Measurements from ENCODE around the gene NR6A1.

NR6A1 gene

DNA sequence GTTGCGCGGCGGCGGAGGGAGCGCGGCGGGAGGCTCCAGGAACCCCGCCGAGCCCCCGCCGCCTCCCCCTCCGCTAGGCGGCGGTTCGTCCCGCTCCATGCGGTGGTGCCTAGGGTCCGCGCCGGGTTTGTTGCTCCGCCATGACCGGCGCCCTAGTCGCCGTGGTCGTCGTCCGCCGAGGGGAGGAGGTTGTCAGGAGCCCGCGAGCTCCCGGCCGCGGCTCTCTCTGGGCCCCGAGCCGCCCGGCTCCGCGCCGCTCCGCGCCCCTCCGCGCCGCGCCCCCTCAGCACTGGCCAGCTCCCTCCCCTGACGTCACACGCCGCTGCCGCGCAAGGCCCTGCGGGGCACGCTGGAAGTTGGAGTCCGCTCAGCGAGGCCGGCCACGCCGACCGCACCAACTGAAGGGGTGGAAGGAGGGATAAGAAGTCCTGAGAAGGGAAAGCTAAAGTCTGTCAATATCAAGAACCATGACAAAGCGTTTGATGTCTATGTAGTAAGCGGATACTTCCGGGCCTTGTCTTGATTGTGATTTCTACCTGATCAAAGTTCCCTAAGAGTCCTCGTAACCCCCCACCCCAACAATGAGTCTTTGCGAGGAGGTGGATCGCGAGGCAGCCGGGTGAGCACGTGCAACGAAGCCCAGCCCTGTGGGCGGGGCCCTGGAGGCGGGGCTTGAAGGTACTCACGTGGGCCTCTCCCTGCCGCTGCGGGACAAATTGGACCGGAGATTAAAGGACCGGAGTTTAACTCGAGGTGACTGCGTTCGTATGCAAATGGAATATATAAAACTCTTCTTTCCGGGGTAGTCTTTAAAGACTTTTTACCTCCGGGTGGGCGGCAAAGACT is at the start of gene NR6A1:
NR6A1 (minus strand) TSS at position 291 of the 846 bp plus-strand sequence.
- peak; percentile 96 to 97 for DNase-seq

GRCh38 chr9:124818431-124819281 is 47.5 kb upstream of the NR6A1 start:
- no peak for DNase-seq

DNA sequence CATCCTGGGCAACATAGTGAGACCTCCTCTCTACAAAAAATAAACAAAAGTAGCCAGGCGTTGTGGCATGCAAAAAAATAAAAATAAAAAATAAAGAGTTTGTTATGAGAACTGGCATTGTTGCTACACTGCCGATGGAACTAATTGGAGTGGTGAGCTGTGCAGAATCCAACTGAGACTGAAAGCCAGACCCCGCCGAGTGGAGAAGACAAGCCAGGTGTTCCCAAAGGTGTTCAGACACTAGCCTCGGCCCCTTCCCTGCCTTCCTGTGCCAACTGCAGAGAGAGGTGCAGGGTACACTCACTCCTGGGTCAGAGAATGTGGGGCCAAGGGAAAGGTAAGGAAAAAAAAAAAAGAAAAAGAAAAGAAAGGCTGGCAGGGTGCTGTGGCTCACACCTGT is 44.5 kb upstream of the NR6A1 start:
- DNase-seq = no peak

DNA sequence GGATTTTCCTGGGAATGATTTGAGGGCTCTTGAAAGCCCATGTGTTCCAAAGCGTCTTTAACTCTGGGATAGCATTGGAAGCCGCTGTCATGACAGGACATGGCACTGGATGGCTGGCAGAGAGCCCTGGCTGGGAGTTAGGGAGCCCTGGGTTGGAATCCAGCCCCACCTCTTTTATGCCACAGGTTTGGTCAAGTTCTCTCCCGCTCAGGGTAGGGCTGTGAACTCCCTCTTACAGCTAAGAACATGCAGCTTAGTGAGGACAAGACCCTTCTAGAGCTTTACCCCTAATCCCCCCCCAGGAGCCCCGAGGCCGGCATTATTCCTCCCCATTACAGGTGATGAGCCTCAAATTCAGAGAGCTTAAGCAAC is 43.0 kb upstream of the NR6A1 start:
- no peak for DNase-seq

GRCh38 chr9:124813501-124814163 is 42.5 kb upstream of the NR6A1 start:
- DNase-seq = no peak

- DNase-seq = no peak
These were observed 41.9 kb upstream of the NR6A1 start for GRCh38 chr9:124813041-124813440.

DNA sequence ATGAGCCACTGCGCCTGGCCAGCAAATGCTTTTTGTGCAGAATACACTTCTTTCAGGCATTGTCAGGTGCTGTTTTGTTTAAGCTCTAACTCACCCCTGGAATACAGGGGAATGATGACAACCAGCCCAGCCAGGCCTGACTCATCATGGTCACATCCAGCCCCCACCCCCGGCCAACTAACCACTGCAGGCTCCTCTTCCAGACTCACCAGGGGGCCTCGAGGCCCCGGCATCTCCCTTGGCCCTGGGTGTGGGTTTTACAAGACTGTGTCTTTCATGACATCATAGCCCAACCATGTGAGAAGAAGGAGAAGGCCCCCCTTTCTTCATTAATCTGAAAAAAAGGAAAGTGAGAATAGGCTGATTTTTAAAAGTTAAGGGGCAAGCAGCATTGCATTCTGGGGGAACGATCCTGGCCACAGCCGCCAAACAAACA is 41.3 kb upstream of the NR6A1 start:
- DNase-seq = peak in 1 of 2 donors; percentile 11

- no peak for DNase-seq
These were observed 39.7 kb upstream of the NR6A1 start for GRCh38 chr9:124810663-124811355.

- DNase-seq = no peak
These were observed 38.8 kb upstream of the NR6A1 start for GRCh38 chr9:124809741-124810500.

DNA sequence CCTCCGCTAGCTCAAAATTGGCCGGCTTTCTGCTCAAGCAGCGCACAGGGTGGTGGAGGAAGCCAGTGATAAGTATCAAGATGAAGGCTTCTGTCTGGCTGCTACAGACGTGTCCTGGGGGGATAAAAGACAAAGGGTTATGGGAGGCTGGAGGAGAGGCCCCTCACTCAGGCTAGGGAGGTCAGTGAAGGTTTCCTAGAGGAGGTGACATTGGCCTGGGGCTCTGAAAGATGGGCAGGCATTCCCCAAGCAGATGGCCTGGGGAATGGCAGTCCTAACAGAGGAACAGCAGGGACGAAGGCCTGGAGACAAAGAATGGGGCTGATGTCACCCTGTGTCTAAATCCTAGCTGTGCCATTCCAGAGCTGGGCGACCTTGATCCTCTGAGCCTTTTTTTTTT is 38.1 kb upstream of the NR6A1 start:
- no peak for DNase-seq

- no peak for DNase-seq
These were observed 37.3 kb upstream of the NR6A1 start for GRCh38 chr9:124808246-124808956.

DNA sequence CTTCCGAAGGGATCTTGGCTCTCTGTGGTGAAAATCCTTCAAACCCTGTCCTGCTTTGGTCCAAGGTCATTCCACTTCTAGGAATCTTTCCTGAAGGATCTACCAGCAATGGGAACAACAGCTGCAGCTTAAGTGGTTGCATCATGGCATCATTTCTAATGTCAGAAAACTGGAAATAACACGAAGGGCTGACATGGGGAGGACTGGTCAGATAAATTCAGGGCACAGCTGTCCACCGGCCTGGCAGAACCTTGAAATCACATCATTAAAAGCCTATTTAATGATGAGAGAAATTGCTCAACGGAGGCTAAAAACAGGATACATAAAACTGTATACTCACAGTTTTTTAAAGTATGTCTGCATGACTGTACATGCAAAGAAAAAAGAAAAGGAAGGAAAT is 34.1 kb upstream of the NR6A1 start:
- no peak for DNase-seq

- no peak for DNase-seq
These were observed 32.8 kb upstream of the NR6A1 start for GRCh38 chr9:124803911-124804310.

GRCh38 chr9:124802426-124802825 is 31.3 kb upstream of the NR6A1 start:
- no peak for DNase-seq

GRCh38 chr9:124801356-124801755 is 30.2 kb upstream of the NR6A1 start:
- DNase-seq = no peak

GRCh38 chr9:124800306-124801259 is 29.5 kb upstream of the NR6A1 start:
- no peak for DNase-seq

- no peak for DNase-seq
These were observed 28.3 kb upstream of the NR6A1 start for GRCh38 chr9:124799274-124800006.

- no peak for DNase-seq
These were observed 26.4 kb upstream of the NR6A1 start for GRCh38 chr9:124797343-124798103.

All from stimulated activated CD4-positive, alpha-beta T cell treated with anti-CD3 and anti-CD28 coated beads, Interleukin-2, amount 100 ng/mL, for 24 hours (primary cell).